HepG2 (cell line): ENCODE measurements around the gene H1-8. TPM values are rescaled to one million over a fixed set of nuclear protein-coding genes. Genes with fewer than 3 reads are reported as not detected.
"Not testable (repeated sequence)": the region's sequence is repeated elsewhere in the genome, so short reads cannot be mapped to it uniquely, and the experiment has no call there.

Experiments used
- BCL6 ChIP-seq: IDR thresholded peaks from 2 replicates; pipeline ENCODE4 v1.6.1; 2016; ENCODE audit warnings: missing genetic modification reagents, missing compliant biosample characterization
- CREM ChIP-seq, 2 experiments: sonication (generic) in 1 of 2; formaldehyde crosslinking in 1 of 2; IDR thresholded peaks; 2 replicates each; pipeline versions ENCODE4 v1.4.0 to v1.6.1; 2016 to 2020; ENCODE audit warnings: antibody characterized with exemption in 1 of 2, mild to moderate bottlenecking in 1 of 2, missing genetic modification reagents in 1 of 2
- ERF ChIP-seq: IDR thresholded peaks from 2 replicates; pipeline ENCODE4 v1.6.1; 2018; ENCODE audit warnings: missing biosample characterization, missing genetic modification reagents
- FOXA3 ChIP-seq: IDR thresholded peaks from 2 replicates; pipeline ENCODE4 v1.6.1; 2016; ENCODE audit warnings: missing genetic modification reagents, missing compliant biosample characterization
- HIC2 ChIP-seq: sonication (generic); formaldehyde crosslinking; IDR thresholded peaks from 2 replicates; pipeline ENCODE4 v1.9.0; 2022; ENCODE audit warnings: low read depth, missing genetic modification reagents
- HNRNPL ChIP-seq: fragments of 200-400 bp; formaldehyde crosslinking; IDR thresholded peaks from 2 replicates; pipeline ENCODE4 v1.6.1; 2017; ENCODE audit warnings: mild to moderate bottlenecking, low read depth, low read length
- NCOA2 ChIP-seq: sonication (generic); formaldehyde crosslinking; IDR thresholded peaks from 2 replicates; pipeline ENCODE4 v1.8.0; 2022; ENCODE audit warnings: inconsistent platforms
- NR2F6 ChIP-seq, 2 experiments: IDR thresholded peaks; 2 replicates each; pipeline ENCODE4 v1.6.1; 2016; ENCODE audit warnings: antibody characterized with exemption in 1 of 2, mild to moderate bottlenecking in 1 of 2
- POLR2G ChIP-seq: fragments of 200-400 bp; formaldehyde crosslinking; IDR thresholded peaks from 2 replicates; pipeline ENCODE4 v1.6.1; 2018; ENCODE audit warnings: mild to moderate bottlenecking, low read depth, low read length, moderate library complexity
- PPARG ChIP-seq: conservative IDR thresholded peaks from 2 replicates; pipeline ENCODE4 v1.6.1; 2016; ENCODE audit warnings: missing biosample characterization, missing genetic modification reagents
- RARA ChIP-seq: IDR thresholded peaks from 2 replicates; pipeline ENCODE4 v1.6.1; 2016; ENCODE audit warnings: missing genetic modification reagents, missing compliant biosample characterization
- RXRA ChIP-seq: sonication (generic); formaldehyde crosslinking; IDR thresholded peaks from 2 replicates; pipeline ENCODE4 v1.5.1; 2020; ENCODE audit warnings: missing genetic modification reagents
- polyA plus RNA-seq, 8 experiments: library from polyadenylated mRNA; depleted of rRNA in 3 of 8; stranded (reverse) in 7 of 8; unstranded in 1 of 8; fragments of >200 nt; fragmentation: Illumina TruSeq in 4 of 8; extraction: Trizol in 4 of 8; gene quantifications; 2 replicates each; pipeline versions ENCODE4 v1.2.1 to v1.2.3, GENCODE V29; 2011 to 2016; ENCODE audit warnings: low read depth in 4 of 8, missing spikeins in 1 of 8, mixed read lengths in 1 of 8; ENCODE audit not compliant: insufficient read depth in 1 of 8
- total RNA-seq, 5 experiments: library from RNA; depleted of rRNA; stranded (reverse); fragments of >200 nt; fragmentation: Illumina TruSeq; extraction: Trizol; gene quantifications; 2 replicates each; pipeline ENCODE4 v1.2.3, GENCODE V29; 2016; ENCODE audit warnings: low read depth in 1 of 5
- TF ChIP-seq, protein P1 (sequence below): IDR thresholded peaks from 2 replicates; pipeline ENCODE4 v1.6.1; 2016; ENCODE audit warnings: low read depth
- TF ChIP-seq, protein P2 (sequence below): IDR thresholded peaks from 2 replicates; pipeline ENCODE4 v1.6.1; 2018; ENCODE audit warnings: missing genetic modification reagents, mild to moderate bottlenecking, missing compliant biosample characterization
- TF ChIP-seq, protein P3 (sequence below): sonication (generic); formaldehyde crosslinking; IDR thresholded peaks from 2 replicates; pipeline ENCODE4 v1.4.0; 2020; ENCODE audit warnings: missing genetic modification reagents
- TF ChIP-seq, protein P4 (sequence below): sonication (generic); formaldehyde crosslinking; IDR thresholded peaks from 2 replicates; pipeline ENCODE4 v1.4.0; 2020; ENCODE audit warnings: low read depth, missing genetic modification reagents

Gene H1-8
- total and polyA plus RNA-seq, 2 of the 13 experiments (the other 11 are each of a cell fraction or from before 2014, with no cell fraction given), result 0.08 TPM; not detected in 1

DNA sequence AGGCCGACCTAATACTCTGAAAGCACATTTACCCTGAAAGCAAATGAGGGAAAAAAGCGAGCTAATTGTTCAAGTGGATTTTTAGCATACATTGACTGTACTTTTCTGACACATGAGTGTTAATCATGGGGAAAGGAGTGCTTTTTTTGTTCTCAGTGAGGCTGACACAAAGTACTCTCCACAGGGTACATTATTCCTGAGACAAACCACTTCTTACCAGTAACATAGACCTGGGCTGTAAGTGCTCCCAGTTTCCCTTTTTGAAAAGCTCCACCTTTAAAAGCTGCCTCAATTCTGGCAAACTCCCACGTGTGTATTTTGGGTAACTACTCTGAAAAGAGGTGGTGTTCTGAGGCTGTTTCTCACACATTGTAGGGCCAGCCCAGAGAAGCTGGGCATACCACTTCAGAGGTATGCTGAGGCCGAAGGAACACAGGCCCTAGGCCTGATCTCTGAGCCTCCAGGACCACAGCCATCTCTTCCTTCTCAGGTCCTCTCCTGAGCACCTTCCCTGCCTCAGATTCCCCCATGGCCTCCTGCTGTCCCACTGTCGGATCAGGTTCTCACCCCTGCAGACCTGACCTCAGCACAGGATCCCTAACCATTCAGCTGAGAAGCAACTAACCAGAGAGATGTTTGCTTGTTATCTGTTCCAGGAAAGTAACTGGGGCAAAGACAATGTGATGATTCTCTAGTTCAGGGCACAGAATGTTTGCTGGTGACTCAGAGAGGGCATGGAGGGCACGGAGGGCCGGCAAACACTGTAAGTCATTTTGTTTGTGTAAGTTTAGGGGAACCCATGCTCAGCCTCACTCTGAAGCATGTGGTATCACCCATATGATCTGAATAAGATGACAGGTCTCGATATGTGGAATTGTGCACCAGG, 44.1 kb upstream of the H1-8 start (continued):
- peak; percentile 84 for TF ChIP-seq RARA
- TF ChIP-seq ERF (CRISPR knock-in tag), result peak; percentile 17; the same call in 1 of the 2 replicates
- peak; percentile 77; the same call in 1 of the 2 replicates for TF ChIP-seq RXRA
- peak; percentile 68; the same call in 1 of the 2 replicates for TF ChIP-seq HNRNPL
- TF ChIP-seq POLR2G, result 0 out of 2 replicates have a peak, but pooled peaks have one; percentile 30
- TF ChIP-seq PPARG (CRISPR knock-in tag), result peak; percentile 85
- TF ChIP-seq CREM (IDR thresholded peaks at IDR 0.05), result 0 out of 2 replicates have a peak, but pooled peaks have one; percentile 16
- TF ChIP-seq CREM (CRISPR knock-in tag; IDR thresholded peaks at IDR 0.05), result not testable (repeated sequence)
- peak; percentile 67 for TF ChIP-seq BCL6
- TF ChIP-seq, protein P1, sequence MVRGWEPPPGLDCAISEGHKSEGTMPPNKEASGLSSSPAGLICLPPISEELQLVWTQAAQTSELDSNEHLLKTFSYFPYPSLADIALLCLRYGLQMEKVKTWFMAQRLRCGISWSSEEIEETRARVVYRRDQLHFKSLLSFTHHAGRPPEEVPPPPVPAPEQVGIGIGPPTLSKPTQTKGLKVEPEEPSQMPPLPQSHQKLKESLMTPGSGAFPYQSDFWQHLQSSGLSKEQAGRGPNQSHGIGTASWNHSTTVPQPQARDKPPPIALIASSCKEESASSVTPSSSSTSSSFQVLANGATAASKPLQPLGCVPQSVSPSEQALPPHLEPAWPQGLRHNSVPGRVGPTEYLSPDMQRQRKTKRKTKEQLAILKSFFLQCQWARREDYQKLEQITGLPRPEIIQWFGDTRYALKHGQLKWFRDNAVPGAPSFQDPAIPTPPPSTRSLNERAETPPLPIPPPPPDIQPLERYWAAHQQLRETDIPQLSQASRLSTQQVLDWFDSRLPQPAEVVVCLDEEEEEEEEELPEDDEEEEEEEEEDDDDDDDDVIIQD (CRISPR knock-in tag), result 0 out of 2 replicates have a peak, but pooled peaks have one; percentile 17
- peak; percentile 64 for TF ChIP-seq NCOA2 (CRISPR knock-in tag)
- TF ChIP-seq, protein P2, sequence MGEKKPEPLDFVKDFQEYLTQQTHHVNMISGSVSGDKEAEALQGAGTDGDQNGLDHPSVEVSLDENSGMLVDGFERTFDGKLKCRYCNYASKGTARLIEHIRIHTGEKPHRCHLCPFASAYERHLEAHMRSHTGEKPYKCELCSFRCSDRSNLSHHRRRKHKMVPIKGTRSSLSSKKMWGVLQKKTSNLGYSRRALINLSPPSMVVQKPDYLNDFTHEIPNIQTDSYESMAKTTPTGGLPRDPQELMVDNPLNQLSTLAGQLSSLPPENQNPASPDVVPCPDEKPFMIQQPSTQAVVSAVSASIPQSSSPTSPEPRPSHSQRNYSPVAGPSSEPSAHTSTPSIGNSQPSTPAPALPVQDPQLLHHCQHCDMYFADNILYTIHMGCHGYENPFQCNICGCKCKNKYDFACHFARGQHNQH, result peak; percentile 45; the same call in 1 of the 2 replicates
- TF ChIP-seq, protein P3, sequence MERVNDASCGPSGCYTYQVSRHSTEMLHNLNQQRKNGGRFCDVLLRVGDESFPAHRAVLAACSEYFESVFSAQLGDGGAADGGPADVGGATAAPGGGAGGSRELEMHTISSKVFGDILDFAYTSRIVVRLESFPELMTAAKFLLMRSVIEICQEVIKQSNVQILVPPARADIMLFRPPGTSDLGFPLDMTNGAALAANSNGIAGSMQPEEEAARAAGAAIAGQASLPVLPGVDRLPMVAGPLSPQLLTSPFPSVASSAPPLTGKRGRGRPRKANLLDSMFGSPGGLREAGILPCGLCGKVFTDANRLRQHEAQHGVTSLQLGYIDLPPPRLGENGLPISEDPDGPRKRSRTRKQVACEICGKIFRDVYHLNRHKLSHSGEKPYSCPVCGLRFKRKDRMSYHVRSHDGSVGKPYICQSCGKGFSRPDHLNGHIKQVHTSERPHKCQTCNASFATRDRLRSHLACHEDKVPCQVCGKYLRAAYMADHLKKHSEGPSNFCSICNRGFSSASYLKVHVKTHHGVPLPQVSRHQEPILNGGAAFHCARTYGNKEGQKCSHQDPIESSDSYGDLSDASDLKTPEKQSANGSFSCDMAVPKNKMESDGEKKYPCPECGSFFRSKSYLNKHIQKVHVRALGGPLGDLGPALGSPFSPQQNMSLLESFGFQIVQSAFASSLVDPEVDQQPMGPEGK (CRISPR knock-in tag), result peak; percentile 30; the same call in 1 of the 2 replicates
- TF ChIP-seq NR2F6 (IDR thresholded peaks at IDR 0.05), result peak; percentile 59
- peak; percentile 82 for TF ChIP-seq NR2F6 (CRISPR knock-in tag; IDR thresholded peaks at IDR 0.05)
- peak; percentile 66; the same call in 1 of the 2 replicates for TF ChIP-seq HIC2 (CRISPR knock-in tag)
- peak; percentile 70 for TF ChIP-seq FOXA3 (CRISPR knock-in tag)
- TF ChIP-seq, protein P4, sequence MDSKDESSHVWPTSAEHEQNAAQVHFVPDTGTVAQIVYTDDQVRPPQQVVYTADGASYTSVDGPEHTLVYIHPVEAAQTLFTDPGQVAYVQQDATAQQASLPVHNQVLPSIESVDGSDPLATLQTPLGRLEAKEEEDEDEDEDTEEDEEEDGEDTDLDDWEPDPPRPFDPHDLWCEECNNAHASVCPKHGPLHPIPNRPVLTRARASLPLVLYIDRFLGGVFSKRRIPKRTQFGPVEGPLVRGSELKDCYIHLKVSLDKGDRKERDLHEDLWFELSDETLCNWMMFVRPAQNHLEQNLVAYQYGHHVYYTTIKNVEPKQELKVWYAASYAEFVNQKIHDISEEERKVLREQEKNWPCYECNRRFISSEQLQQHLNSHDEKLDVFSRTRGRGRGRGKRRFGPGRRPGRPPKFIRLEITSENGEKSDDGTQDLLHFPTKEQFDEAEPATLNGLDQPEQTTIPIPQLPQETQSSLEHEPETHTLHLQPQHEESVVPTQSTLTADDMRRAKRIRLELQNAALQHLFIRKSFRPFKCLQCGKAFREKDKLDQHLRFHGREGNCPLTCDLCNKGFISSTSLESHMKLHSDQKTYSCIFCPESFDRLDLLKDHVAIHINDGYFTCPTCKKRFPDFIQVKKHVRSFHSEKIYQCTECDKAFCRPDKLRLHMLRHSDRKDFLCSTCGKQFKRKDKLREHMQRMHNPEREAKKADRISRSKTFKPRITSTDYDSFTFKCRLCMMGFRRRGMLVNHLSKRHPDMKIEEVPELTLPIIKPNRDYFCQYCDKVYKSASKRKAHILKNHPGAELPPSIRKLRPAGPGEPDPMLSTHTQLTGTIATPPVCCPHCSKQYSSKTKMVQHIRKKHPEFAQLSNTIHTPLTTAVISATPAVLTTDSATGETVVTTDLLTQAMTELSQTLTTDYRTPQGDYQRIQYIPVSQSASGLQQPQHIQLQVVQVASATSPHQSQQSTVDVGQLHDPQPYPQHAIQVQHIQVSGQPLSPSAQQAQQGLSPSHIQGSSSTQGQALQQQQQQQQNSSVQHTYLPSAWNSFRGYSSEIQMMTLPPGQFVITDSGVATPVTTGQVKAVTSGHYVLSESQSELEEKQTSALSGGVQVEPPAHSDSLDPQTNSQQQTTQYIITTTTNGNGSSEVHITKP (CRISPR knock-in tag), result peak; percentile 42; the same call in 1 of the 2 replicates
